Iris pigment epithelial cell (primary cell): ENCODE data around the gene TRAPPC6A.

Experiments used
- DNase-seq: peaks from one replicate; pipeline ENCODE4 v3.0.0-alpha.2; 2011; ENCODE audit warnings: low read depth

The TRAPPC6A gene

GRCh38 chr19:45186509-45187334, 8.7 kb upstream of the TRAPPC6A start:
- DNase-seq = peak; percentile 9

DNA sequence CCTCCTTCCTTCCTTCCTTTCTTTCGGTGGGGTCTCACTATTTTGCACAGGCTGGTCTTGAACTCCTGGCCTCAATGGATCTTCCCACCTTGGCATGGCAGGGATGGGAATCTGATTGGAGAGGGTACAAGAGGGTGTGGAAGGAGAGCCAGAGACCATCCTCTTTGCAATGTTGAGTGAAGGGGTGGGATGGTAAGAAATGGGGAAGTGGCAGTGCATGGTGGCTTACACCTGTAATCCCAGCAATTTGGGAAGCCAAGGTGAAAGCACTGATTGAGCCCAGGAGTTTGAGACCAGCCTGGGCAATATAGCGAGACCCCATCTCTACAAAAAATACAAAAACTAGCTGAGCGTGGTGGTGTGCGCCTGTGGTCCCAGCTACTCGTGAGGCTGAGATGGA, 6.1 kb upstream of the TRAPPC6A start:
- DNase-seq = no peak

GRCh38 chr19:45182758-45183157, 4.7 kb upstream of the TRAPPC6A start:
- DNase-seq = no peak

- no peak for DNase-seq
These were observed 2.9 kb upstream of the TRAPPC6A start for GRCh38 chr19:45180936-45181335.

DNA sequence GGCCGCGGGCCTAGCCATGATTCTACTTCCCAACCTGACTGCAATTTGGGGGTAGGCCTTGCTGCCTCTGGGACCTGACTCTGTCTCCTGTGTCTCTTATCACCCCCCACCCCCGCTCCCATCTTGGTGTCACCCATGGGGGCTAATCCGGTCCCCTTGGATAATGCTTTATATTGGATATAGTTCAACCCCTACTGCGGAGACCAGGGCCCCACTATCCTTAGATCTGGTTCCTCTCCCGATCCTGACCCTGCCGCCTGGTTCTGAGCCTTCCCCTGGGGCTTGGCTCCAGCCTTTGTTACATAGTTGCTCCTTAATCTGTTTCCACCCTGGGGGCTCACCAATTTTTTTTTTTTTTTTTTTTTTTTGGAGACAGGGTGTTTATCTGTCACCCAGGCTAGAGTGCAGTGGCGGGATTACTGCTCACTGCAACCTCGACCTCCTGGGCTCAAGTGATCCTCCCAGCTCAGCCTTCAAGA, 1.9 kb upstream of the TRAPPC6A start:
- no peak for DNase-seq

GRCh38 chr19:45179072-45179891, 1.2 kb upstream of the TRAPPC6A start:
- peak; percentile 41 for DNase-seq

- peak; percentile 100 for DNase-seq
These were observed 430 bp upstream of the TRAPPC6A start, which contains the start of gene BLOC1S3 for GRCh38 chr19:45178262-45179071. BLOC1S3 (plus strand) TSS chr19:45178784; CDS start chr19:45179297, 513 bp downstream.

DNA sequence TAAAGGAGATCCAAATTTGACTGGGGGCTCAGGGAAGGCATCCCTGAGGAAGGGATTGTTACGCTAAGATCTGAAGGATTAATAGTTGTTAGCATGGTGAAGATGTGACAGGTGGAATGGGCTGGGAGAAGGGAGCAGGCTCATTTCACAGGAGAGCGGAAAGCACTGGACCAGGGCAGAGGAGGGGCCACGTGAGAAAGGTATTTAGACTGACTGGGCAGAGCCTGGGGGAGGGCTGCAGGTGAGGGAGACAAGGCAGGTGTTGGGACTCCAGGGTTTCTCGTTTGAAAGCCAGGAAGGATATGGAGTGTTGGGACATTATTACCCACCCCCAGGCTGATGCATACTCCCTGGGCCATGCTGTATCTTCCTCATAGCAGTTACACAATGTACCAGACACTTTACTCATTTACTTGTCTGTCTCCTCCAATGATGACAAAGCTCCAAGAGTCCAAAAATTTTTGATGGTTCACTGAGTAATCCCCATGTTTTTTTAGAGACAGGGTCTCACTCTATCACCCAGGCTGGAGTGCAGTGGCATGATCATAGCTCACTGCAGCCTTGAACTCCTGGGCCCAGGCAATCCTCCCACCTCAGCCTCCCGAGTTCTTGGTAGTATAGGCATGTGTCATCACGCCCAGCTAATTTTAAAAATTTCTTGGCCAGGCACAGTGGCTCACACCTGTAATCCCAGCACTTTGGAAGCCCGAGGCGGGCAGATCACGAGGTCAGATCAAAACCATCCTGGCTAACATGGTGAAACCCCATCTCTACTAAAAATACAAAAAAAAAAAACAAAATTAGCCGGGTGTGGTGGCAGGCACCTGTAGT, 2.3 kb downstream of the TRAPPC6A start:
- peak; percentile 26 for DNase-seq

DNA sequence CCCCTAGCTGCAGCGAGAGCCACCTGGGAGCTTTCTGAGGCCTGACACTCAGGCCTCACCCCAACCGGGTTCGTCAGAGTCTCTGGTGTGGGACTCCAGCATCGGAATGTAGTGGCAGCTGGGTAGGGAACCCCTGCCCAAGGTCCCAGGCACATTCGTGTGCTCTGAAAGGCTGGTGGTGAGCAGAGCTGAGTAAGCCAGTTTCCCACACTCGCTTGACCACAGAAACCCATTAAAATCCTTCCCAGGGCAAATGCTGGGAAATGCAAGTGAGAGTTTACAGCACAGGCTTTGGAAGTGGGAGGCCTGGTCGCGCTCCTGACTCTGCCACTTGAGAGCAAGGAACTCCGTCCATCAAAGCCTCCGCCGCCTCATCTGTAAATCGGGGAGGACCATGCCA, 4.2 kb downstream of the TRAPPC6A start:
- DNase-seq = peak; percentile 14

- DNase-seq = no peak
These were observed 5.3 kb downstream of the TRAPPC6A start for GRCh38 chr19:45172611-45173208.

GRCh38 chr19:45172173-45172572, 5.9 kb downstream of the TRAPPC6A start:
- DNase-seq = no peak

- no peak for DNase-seq
These were observed 6.8 kb downstream of the TRAPPC6A start for GRCh38 chr19:45171211-45171623.

- no peak for DNase-seq
These were observed 7.6 kb downstream of the TRAPPC6A start for GRCh38 chr19:45170146-45171106.

GRCh38 chr19:45169602-45170001, 8.4 kb downstream of the TRAPPC6A start:
- DNase-seq = no peak

DNA sequence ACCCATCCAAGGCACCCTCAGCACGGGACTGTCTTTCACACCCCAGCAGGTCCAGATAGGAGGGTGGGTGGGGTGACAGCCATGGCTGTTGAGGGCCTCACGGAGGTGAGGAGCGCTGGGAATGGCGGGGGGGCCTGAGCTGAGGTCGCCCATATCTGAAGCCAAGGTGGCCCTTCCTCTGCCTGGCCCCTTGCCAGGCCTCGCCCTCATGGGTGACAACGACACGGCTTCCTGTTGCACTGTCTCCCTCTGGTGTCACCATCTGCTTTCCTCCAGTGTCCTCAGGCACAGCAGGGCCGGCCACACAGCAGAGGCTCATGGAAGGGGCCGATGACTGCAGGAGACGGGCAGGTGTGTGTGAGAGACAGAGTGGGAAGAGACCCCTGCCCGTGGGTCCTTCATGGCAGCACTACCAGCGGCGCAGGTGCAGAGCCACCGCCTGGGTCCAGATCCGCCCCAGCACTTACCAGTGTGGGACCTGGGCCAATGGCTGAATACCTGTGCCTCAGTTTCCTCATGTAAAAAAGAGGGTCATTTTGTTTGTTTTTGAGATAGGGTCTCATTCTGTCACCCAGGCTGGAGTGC, 9.2 kb downstream of the TRAPPC6A start:
- no peak for DNase-seq

GRCh38 chr19:45166723-45167252, 11.2 kb downstream of the TRAPPC6A start:
- DNase-seq = no peak

DNA sequence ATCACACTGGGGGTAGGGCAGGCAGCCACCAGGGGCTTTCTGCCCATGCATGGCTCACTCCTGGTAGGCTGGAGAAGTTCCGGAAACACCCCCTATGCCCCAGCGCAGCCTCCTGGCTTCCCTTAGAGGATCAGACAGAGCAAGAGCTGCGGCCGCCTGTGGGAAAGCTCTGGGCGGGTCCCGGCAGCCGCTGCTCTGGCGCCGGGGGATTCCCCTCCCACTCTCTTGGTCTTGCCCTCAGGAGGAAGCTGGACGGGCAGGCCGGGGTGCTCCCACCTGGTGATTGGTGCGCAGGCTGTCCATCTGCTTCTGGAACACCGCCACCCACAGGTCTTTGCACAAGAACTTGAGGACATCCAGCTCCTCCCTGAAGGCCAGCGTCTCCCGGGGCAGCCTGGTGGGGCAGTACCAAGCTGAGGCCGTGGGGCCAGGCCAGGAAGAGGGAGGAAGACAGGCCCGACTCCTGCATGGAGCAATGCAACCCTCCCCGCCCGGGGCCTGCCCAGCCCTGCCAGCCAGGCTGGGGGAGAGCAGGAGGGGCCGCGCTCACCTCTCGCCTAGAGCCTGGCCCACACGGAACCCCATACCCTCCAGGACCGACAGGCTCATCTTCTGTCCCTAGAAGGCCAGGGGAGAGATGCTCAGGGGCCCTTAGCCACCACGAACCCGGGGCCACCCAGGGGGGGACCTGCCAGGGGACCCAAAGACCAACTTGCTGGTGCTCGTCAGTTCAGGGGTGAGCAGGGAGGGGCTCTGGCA, 13.3 kb downstream of the TRAPPC6A start:
- peak; percentile 87 for DNase-seq
